WTC11 (cell line): ENCODE results near the gene ZMYND15. TPM values are rescaled to one million over a fixed set of nuclear protein-coding genes. Genes with fewer than 3 reads are reported as not detected.

Experiments
- ETV6 ChIP-seq: sonication (generic); formaldehyde crosslinking; IDR thresholded peaks from 2 replicates; pipeline ENCODE4 v1.8.1; 2022; ENCODE audit warnings: mild to moderate bottlenecking, missing genetic modification reagents
- GTF2I ChIP-seq: fragments of 250-450 bp; sonication (Bioruptor Pico); conservative IDR thresholded peaks from 2 replicates; pipeline ENCODE4 v1.4.0; 2021; ENCODE audit warnings: mild to moderate bottlenecking
- JAZF1 ChIP-seq: fragments of 250-450 bp; sonication (Bioruptor Pico); IDR thresholded peaks from 2 replicates; pipeline ENCODE4 v1.9.0; 2021; ENCODE audit warnings: moderate library complexity, mild to moderate bottlenecking, inconsistent platforms
- SMAD4 ChIP-seq: sonication (generic); formaldehyde crosslinking; IDR thresholded peaks from 2 replicates; pipeline ENCODE4 v1.8.0; 2022; ENCODE audit warnings: mild to moderate bottlenecking, missing genetic modification reagents
- TP53 ChIP-seq: sonication (generic); formaldehyde crosslinking; IDR thresholded peaks from 2 replicates; pipeline ENCODE4 v1.8.1; 2023; ENCODE audit warnings: mild to moderate bottlenecking, missing genetic modification reagents
- ZNF232 ChIP-seq: sonication (generic); formaldehyde crosslinking; IDR thresholded peaks from 2 replicates; pipeline ENCODE4 v1.8.0; 2022; ENCODE audit warnings: mild to moderate bottlenecking, missing genetic modification reagents
- ZNF263 ChIP-seq: sonication (generic); formaldehyde crosslinking; IDR thresholded peaks from 2 replicates; pipeline ENCODE4 v1.8.1; 2022; ENCODE audit warnings: low read depth, mild to moderate bottlenecking, moderate library complexity, missing genetic modification reagents
- ZNF317 ChIP-seq: sonication (generic); formaldehyde crosslinking; IDR thresholded peaks from 2 replicates; pipeline ENCODE4 v1.8.1; 2023; ENCODE audit warnings: low read depth, mild to moderate bottlenecking, moderate library complexity, missing genetic modification reagents, borderline replicate concordance
- ZNF423 ChIP-seq: fragments of 250-450 bp; sonication (Bioruptor Pico); IDR thresholded peaks from 2 replicates; pipeline ENCODE4 v2.1.2; 2022; ENCODE audit warnings: mild to moderate bottlenecking, moderate library complexity
- ZNF671 ChIP-seq: fragments of 250-450 bp; sonication (Bioruptor Pico); IDR thresholded peaks from 2 replicates; pipeline ENCODE4 v1.8.0; 2021; ENCODE audit warnings: mild to moderate bottlenecking
- total RNA-seq: library from RNA; stranded (reverse); gene quantifications from 3 replicates; pipeline ENCODE4 v1.2.3, GENCODE V29; 2021
- TF ChIP-seq, protein P1 (sequence below): sonication (generic); formaldehyde crosslinking; IDR thresholded peaks from 2 replicates; pipeline ENCODE4 v1.8.0; 2022; ENCODE audit warnings: mild to moderate bottlenecking, missing genetic modification reagents
- TF ChIP-seq, protein P2 (sequence below): fragments of 250-450 bp; sonication (Bioruptor Pico); IDR thresholded peaks from 2 replicates; pipeline ENCODE4 v1.8.0; 2021; ENCODE audit warnings: mild to moderate bottlenecking
- TF ChIP-seq, protein P3 (sequence below): sonication (generic); formaldehyde crosslinking; IDR thresholded peaks from 2 replicates; pipeline ENCODE4 v1.8.1; 2023; ENCODE audit warnings: mild to moderate bottlenecking, missing genetic modification reagents
- TF ChIP-seq, protein P4 (sequence below): sonication (generic); formaldehyde crosslinking; IDR thresholded peaks from 2 replicates; pipeline ENCODE4 v1.8.1; 2022; ENCODE audit warnings: mild to moderate bottlenecking, missing genetic modification reagents, moderate library complexity, borderline replicate concordance
- TF ChIP-seq, protein P5 (sequence below): sonication (generic); formaldehyde crosslinking; IDR thresholded peaks from 2 replicates; pipeline ENCODE4 v1.8.0; 2022; ENCODE audit warnings: mild to moderate bottlenecking, missing genetic modification reagents
- TF ChIP-seq, protein P6 (sequence below): sonication (generic); formaldehyde crosslinking; IDR thresholded peaks from 2 replicates; pipeline ENCODE4 v1.8.0; 2022; ENCODE audit warnings: missing genetic modification reagents
- TF ChIP-seq, protein P7 (sequence below): sonication (generic); formaldehyde crosslinking; IDR thresholded peaks from 2 replicates; pipeline ENCODE4 v1.8.1; 2023; ENCODE audit warnings: mild to moderate bottlenecking, missing genetic modification reagents, borderline replicate concordance
- TF ChIP-seq, protein P8 (sequence below): sonication (generic); formaldehyde crosslinking; IDR thresholded peaks from 2 replicates; pipeline ENCODE4 v1.8.1; 2022; ENCODE audit warnings: missing genetic modification reagents, borderline replicate concordance

ZMYND15 gene
- total RNA-seq, 1 experiment from 2014 or later, result 0.63 TPM

DNA sequence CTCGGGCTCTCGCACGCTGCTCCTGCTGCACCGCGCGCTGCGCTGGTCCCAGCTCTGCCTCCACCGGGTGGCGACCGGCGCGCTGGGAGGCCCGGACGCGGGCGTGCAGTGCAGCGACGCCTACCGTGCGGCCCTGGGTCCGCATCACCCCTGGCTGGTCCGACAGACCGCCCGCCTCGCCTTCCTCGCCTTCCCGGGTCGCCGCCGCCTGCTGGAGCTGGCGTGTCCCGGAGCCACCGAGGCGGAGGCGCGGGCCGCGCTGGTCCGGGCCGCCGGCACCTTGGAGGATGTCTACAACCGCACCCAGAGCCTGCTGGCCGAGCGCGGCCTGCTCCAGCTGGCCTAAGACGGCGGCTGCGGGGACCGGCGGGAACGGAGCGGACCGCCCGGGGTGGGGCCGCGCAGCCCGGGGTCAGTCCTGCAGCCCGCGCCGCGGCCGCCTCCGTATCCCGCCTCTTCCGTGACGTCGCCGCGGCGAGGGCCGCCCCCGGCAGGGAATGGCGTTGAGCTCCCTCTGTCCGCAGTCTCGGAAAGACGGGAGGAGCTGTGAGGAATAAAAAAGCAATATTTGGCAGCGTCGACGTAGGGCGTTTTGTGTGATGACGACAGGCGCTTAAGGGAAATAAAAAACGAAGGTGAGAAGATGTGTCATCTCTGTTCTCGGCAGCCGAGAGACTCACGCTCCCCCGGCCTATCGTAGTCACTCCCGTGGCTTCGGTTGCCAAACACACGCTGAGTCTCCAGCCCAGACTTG is 50.5 kb downstream of the ZMYND15 start (continued):
- TF ChIP-seq, protein P1, sequence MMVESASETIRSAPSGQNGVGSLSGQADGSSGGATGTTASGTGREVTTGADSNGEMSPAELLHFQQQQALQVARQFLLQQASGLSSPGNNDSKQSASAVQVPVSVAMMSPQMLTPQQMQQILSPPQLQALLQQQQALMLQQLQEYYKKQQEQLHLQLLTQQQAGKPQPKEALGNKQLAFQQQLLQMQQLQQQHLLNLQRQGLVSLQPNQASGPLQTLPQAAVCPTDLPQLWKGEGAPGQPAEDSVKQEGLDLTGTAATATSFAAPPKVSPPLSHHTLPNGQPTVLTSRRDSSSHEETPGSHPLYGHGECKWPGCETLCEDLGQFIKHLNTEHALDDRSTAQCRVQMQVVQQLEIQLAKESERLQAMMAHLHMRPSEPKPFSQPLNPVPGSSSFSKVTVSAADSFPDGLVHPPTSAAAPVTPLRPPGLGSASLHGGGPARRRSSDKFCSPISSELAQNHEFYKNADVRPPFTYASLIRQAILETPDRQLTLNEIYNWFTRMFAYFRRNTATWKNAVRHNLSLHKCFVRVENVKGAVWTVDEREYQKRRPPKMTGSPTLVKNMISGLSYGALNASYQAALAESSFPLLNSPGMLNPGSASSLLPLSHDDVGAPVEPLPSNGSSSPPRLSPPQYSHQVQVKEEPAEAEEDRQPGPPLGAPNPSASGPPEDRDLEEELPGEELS (CRISPR knock-in tag), result peak; percentile 22
- TF ChIP-seq, protein P2, sequence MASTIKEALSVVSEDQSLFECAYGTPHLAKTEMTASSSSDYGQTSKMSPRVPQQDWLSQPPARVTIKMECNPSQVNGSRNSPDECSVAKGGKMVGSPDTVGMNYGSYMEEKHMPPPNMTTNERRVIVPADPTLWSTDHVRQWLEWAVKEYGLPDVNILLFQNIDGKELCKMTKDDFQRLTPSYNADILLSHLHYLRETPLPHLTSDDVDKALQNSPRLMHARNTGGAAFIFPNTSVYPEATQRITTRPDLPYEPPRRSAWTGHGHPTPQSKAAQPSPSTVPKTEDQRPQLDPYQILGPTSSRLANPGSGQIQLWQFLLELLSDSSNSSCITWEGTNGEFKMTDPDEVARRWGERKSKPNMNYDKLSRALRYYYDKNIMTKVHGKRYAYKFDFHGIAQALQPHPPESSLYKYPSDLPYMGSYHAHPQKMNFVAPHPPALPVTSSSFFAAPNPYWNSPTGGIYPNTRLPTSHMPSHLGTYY (CRISPR knock-in tag), result no peak
- TF ChIP-seq ZNF263 (0 out of 2 replicates have a peak, but pooled peaks have one; percentile 35), ETV6 (CRISPR knock-in tag) (peak; percentile 84; the same call in 1 of the 2 replicates), ZNF232 (CRISPR knock-in tag) (0 out of 2 replicates have a peak, but pooled peaks have one; percentile 35), ZNF317 (CRISPR knock-in tag) (no peak), GTF2I (CRISPR knock-in tag) (no peak), ZNF423 (CRISPR knock-in tag) (peak; percentile 94), ZNF671 (CRISPR knock-in tag) (no peak), JAZF1 (no peak), SMAD4 (no peak), TP53 (CRISPR knock-in tag) (0 out of 2 replicates have a peak, but pooled peaks have one; percentile 35)
- TF ChIP-seq, protein P3, sequence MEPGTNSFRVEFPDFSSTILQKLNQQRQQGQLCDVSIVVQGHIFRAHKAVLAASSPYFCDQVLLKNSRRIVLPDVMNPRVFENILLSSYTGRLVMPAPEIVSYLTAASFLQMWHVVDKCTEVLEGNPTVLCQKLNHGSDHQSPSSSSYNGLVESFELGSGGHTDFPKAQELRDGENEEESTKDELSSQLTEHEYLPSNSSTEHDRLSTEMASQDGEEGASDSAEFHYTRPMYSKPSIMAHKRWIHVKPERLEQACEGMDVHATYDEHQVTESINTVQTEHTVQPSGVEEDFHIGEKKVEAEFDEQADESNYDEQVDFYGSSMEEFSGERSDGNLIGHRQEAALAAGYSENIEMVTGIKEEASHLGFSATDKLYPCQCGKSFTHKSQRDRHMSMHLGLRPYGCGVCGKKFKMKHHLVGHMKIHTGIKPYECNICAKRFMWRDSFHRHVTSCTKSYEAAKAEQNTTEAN, result peak; percentile 59; the same call in 1 of the 2 replicates
- TF ChIP-seq, protein P4, sequence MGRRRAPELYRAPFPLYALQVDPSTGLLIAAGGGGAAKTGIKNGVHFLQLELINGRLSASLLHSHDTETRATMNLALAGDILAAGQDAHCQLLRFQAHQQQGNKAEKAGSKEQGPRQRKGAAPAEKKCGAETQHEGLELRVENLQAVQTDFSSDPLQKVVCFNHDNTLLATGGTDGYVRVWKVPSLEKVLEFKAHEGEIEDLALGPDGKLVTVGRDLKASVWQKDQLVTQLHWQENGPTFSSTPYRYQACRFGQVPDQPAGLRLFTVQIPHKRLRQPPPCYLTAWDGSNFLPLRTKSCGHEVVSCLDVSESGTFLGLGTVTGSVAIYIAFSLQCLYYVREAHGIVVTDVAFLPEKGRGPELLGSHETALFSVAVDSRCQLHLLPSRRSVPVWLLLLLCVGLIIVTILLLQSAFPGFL (CRISPR knock-in tag), result peak; percentile 25; the same call in 1 of the 2 replicates
- TF ChIP-seq, protein P5, sequence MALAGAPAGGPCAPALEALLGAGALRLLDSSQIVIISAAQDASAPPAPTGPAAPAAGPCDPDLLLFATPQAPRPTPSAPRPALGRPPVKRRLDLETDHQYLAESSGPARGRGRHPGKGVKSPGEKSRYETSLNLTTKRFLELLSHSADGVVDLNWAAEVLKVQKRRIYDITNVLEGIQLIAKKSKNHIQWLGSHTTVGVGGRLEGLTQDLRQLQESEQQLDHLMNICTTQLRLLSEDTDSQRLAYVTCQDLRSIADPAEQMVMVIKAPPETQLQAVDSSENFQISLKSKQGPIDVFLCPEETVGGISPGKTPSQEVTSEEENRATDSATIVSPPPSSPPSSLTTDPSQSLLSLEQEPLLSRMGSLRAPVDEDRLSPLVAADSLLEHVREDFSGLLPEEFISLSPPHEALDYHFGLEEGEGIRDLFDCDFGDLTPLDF (CRISPR knock-in tag), result no peak
- TF ChIP-seq, protein P6, sequence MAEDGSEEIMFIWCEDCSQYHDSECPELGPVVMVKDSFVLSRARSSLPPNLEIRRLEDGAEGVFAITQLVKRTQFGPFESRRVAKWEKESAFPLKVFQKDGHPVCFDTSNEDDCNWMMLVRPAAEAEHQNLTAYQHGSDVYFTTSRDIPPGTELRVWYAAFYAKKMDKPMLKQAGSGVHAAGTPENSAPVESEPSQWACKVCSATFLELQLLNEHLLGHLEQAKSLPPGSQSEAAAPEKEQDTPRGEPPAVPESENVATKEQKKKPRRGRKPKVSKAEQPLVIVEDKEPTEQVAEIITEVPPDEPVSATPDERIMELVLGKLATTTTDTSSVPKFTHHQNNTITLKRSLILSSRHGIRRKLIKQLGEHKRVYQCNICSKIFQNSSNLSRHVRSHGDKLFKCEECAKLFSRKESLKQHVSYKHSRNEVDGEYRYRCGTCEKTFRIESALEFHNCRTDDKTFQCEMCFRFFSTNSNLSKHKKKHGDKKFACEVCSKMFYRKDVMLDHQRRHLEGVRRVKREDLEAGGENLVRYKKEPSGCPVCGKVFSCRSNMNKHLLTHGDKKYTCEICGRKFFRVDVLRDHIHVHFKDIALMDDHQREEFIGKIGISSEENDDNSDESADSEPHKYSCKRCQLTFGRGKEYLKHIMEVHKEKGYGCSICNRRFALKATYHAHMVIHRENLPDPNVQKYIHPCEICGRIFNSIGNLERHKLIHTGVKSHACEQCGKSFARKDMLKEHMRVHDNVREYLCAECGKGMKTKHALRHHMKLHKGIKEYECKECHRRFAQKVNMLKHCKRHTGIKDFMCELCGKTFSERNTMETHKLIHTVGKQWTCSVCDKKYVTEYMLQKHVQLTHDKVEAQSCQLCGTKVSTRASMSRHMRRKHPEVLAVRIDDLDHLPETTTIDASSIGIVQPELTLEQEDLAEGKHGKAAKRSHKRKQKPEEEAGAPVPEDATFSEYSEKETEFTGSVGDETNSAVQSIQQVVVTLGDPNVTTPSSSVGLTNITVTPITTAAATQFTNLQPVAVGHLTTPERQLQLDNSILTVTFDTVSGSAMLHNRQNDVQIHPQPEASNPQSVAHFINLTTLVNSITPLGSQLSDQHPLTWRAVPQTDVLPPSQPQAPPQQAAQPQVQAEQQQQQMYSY (CRISPR knock-in tag), result no peak
- TF ChIP-seq, protein P7, sequence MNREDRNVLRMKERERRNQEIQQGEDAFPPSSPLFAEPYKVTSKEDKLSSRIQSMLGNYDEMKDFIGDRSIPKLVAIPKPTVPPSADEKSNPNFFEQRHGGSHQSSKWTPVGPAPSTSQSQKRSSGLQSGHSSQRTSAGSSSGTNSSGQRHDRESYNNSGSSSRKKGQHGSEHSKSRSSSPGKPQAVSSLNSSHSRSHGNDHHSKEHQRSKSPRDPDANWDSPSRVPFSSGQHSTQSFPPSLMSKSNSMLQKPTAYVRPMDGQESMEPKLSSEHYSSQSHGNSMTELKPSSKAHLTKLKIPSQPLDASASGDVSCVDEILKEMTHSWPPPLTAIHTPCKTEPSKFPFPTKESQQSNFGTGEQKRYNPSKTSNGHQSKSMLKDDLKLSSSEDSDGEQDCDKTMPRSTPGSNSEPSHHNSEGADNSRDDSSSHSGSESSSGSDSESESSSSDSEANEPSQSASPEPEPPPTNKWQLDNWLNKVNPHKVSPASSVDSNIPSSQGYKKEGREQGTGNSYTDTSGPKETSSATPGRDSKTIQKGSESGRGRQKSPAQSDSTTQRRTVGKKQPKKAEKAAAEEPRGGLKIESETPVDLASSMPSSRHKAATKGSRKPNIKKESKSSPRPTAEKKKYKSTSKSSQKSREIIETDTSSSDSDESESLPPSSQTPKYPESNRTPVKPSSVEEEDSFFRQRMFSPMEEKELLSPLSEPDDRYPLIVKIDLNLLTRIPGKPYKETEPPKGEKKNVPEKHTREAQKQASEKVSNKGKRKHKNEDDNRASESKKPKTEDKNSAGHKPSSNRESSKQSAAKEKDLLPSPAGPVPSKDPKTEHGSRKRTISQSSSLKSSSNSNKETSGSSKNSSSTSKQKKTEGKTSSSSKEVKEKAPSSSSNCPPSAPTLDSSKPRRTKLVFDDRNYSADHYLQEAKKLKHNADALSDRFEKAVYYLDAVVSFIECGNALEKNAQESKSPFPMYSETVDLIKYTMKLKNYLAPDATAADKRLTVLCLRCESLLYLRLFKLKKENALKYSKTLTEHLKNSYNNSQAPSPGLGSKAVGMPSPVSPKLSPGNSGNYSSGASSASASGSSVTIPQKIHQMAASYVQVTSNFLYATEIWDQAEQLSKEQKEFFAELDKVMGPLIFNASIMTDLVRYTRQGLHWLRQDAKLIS (CRISPR knock-in tag), result no peak
- TF ChIP-seq, protein P8, sequence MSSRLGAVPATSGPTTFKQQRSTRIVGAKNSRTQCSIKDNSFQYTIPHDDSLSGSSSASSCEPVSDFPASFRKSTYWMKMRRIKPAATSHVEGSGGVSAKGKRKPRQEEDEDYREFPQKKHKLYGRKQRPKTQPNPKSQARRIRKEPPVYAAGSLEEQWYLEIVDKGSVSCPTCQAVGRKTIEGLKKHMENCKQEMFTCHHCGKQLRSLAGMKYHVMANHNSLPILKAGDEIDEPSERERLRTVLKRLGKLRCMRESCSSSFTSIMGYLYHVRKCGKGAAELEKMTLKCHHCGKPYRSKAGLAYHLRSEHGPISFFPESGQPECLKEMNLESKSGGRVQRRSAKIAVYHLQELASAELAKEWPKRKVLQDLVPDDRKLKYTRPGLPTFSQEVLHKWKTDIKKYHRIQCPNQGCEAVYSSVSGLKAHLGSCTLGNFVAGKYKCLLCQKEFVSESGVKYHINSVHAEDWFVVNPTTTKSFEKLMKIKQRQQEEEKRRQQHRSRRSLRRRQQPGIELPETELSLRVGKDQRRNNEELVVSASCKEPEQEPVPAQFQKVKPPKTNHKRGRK (CRISPR knock-in tag), result no peak
